Activated T-helper 17 cell treated with anti-CD3 and anti-CD28 coated beads, Interleukin-2, amount 50 U/mL, for 72 hours (primary cell): ENCODE results near the gene CCDC9. TPM values are rescaled to one million over a fixed set of nuclear protein-coding genes. Genes with fewer than 3 reads are reported as not detected.
"Not testable (repeated sequence)": the region's sequence is repeated elsewhere in the genome, so short reads cannot be mapped to it uniquely, and the experiment has no call there.

Experiments used
- ATAC-seq: fragments of 150-1000 bp; cut with Tn5 transposase; replicated peaks from 2 replicates; pipeline ENCODE4 v1.10.0; 2021; ENCODE audit warnings: mild to moderate bottlenecking, moderate library complexity
- H3K27ac Mint-ChIP-seq: one replicate; pipeline ENCODE4 v1.8.0; 2022; ENCODE audit warnings: mixed read lengths
- H3K27me3 Mint-ChIP-seq: one replicate; pipeline ENCODE4 v1.8.0; 2022; ENCODE audit warnings: mixed read lengths
- H3K36me3 Mint-ChIP-seq: one replicate; pipeline ENCODE4 v1.8.0; 2022; ENCODE audit warnings: low read depth, mild to moderate bottlenecking, mixed read lengths
- H3K4me1 Mint-ChIP-seq: one replicate; pipeline ENCODE4 v1.8.0; 2022; ENCODE audit warnings: mixed read lengths
- H3K4me3 Mint-ChIP-seq: one replicate; pipeline ENCODE4 v1.8.0; 2022; ENCODE audit warnings: mild to moderate bottlenecking, mixed read lengths
- H3K9me3 Mint-ChIP-seq: one replicate; pipeline ENCODE4 v1.8.0; 2022; ENCODE audit warnings: mixed read lengths
- total RNA-seq, 2 donors: library from RNA; stranded (reverse); gene quantifications; one replicate each; pipeline ENCODE4 v1.2.3, GENCODE V29; 2022

The CCDC9 gene
- total RNA-seq, 2 donors from 2014 or later = 38.9 to 44.6 TPM

DNA sequence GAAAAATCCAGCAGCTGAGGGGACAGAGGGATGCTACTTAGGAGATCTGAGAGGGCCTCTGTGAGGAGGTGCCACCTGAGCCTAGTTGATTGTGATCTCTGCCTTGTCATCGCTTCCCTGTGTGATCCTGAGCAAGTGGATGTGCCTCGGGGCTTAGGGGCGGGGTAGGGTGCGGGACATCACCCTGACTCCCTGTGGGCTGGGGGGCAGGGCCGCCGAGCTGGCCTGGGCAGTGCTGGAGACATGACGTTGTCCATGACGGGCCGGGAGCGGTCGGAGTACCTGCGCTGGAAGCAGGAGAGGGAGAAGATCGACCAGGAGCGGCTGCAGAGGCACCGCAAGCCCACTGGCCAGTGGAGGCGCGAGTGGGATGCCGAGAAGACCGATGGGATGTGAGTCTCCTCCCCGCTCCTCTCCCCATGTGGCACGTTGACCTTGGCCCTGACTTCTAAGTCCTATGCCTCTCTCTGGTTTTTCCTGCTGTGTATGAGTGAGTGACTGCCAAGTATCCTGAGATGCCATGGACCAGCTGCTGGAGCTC is 10.1 kb downstream of the CCDC9 start:
- Mint-ChIP-seq H3K4me3 (no peak overlapping the region), H3K9me3 (no peaks in the 10 kb centered on the region), H3K36me3 (peaks cover 82% of the 10 kb centered on the region), H3K4me1 (no peaks in the 10 kb centered on the region), H3K27ac (no peak overlapping the region), H3K27me3 (no peaks in the 10 kb centered on the region)
- ATAC-seq = no peak

DNA sequence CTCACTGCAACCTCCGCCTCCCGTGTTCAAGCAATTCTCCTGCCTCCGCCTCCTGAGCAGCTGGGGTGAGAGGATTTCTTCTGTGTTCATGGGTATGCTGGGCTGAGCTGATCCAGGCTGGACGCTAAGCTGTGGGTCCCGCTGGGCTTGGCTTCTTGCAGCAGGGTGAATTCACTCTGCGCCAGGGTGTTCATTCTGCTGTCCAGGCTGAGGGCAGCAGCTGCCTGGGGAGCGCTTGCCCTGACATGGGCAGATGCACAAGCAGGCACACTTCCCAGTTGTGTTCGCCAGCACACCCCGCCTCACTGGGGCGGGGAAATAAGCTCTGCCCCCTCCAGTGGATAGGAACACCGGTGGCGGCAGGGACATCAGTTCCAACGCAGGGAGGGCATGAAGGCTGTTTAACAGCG is 11.0 kb downstream of the CCDC9 start:
- Mint-ChIP-seq H3K4me3 (no peak overlapping the region), H3K36me3 (peaks cover 77% of the 10 kb centered on the region), H3K9me3 (no peaks in the 10 kb centered on the region), H3K27me3 (no peaks in the 10 kb centered on the region), H3K4me1 (peaks cover 4% of the 10 kb centered on the region), H3K27ac (no peak overlapping the region)
- ATAC-seq = no peak

GRCh38 chr19:47268028-47268427 is 11.7 kb downstream of the CCDC9 start:
- ATAC-seq = no peak
- H3K27me3 Mint-ChIP-seq = no peaks in the 10 kb centered on the region
- no peak overlapping the region for H3K4me3 Mint-ChIP-seq
- peaks cover 75% of the 10 kb centered on the region for H3K36me3 Mint-ChIP-seq
- H3K4me1 Mint-ChIP-seq = peaks cover 9% of the 10 kb centered on the region
- H3K27ac Mint-ChIP-seq = no peak overlapping the region
- no peaks in the 10 kb centered on the region for H3K9me3 Mint-ChIP-seq

DNA sequence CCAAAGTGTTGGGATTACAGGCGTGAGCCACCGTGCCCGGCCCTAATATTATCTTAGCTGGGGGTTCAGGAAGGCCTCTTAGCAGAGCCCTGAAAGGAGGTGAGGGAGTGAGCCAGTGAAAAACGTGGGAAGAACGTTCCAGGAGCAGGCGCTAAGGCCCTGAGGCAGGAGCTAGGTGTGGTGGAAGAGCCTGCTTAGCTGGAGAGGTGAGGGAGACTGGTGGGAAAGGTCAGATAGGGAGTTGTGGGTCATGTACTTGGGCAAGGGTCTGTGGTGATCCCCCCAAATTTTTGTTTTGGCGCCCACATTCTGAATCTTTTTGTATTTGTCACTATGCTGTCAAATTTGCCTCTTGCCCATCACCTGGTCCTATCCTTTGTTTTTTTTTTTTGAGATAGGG is 13.3 kb downstream of the CCDC9 start:
- no peak overlapping the region for H3K4me3 Mint-ChIP-seq
- peaks cover 76% of the 10 kb centered on the region for H3K36me3 Mint-ChIP-seq
- H3K27ac Mint-ChIP-seq = no peak overlapping the region
- H3K9me3 Mint-ChIP-seq = no peaks in the 10 kb centered on the region
- H3K27me3 Mint-ChIP-seq = no peaks in the 10 kb centered on the region
- no peak for ATAC-seq
- peaks cover 14% of the 10 kb centered on the region for H3K4me1 Mint-ChIP-seq

DNA sequence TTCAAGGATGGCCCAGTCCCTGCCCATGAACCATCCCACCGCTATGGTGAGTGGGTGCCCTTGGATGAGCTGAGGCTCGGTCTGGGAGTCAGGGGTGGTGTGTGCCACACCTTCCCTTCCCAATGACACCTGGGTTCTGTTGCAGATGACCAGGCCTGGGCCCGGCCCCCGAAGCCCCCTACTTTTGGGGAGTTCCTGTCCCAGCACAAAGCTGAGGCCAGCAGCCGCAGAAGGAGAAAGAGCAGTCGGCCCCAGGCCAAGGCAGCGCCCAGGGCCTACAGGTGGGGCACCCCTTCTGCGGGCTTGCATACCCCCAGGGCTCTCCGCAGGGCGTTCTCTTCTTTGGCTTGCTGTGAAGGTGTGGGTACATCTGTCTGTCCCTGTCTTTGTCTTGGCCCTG is 14.1 kb downstream of the CCDC9 start:
- ATAC-seq = no peak
- Mint-ChIP-seq H3K4me3 (no peak overlapping the region), H3K27ac (peak overlapping the region; percentile 68), H3K36me3 (peaks cover 72% of the 10 kb centered on the region), H3K27me3 (no peaks in the 10 kb centered on the region), H3K9me3 (no peaks in the 10 kb centered on the region), H3K4me1 (peaks cover 15% of the 10 kb centered on the region)

GRCh38 chr19:47271949-47272348 is 15.6 kb downstream of the CCDC9 start:
- H3K4me1 Mint-ChIP-seq = peaks cover 20% of the 10 kb centered on the region
- H3K4me3 Mint-ChIP-seq = peak overlapping the region; percentile 94
- H3K27me3 Mint-ChIP-seq = no peaks in the 10 kb centered on the region
- ATAC-seq = no peak
- H3K27ac Mint-ChIP-seq = no peak overlapping the region
- peaks cover 62% of the 10 kb centered on the region for H3K36me3 Mint-ChIP-seq
- no peaks in the 10 kb centered on the region for H3K9me3 Mint-ChIP-seq

DNA sequence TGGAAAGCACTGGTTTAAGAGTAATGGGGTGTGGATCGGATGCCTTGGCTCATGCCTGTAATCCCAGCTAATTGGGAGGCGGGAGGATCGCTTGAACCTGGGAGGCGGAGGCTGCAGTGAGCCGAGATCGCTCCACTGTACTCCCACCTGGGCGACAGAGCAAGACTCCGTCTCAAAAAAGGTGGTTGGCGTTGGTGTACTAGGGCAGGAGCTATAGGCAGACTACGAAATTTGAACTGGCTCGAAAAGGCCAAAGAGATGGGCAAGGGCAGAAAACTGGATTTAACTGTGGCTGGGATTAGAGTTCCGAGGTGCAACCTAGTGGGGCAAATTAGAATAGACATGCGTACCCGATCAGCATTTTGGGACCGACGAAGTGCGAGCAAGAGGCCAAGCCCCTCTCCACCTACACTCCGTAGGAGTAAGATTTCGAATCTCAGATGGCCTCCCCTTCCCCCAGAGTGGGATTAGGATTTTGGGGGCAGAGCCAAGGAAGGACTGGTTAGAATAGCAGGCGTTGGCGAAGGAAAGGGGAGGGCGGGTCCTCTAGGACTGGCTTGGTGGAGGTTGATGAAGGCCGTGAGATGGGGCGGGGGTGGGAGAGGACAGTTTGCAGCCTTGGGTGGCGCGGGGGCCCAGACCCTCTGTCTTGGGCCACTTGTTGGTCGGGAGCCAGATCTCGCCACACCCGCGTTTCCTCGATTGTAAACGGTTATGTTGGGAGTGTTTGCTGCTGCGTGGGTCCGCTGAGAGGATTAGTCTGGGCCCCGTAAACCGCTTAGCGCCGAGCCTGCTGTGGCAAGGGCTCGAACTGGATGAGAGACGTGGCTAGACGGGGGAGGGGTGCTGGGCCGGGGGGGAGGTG is 16.4 kb downstream of the CCDC9 start:
- peak overlapping the region; percentile 94 for H3K4me3 Mint-ChIP-seq
- ATAC-seq = no peak
- peaks cover 55% of the 10 kb centered on the region for H3K36me3 Mint-ChIP-seq
- H3K27ac Mint-ChIP-seq = peak overlapping the region; percentile 96
- H3K4me1 Mint-ChIP-seq = peaks cover 21% of the 10 kb centered on the region
- no peaks in the 10 kb centered on the region for H3K27me3 Mint-ChIP-seq
- H3K9me3 Mint-ChIP-seq = no peaks in the 10 kb centered on the region

GRCh38 chr19:47273313-47274070 is 17.2 kb downstream of the CCDC9 start:
- Mint-ChIP-seq H3K4me3 (peak overlapping the region; percentile 94), H3K4me1 (peaks cover 26% of the 10 kb centered on the region)
- ATAC-seq = peak; percentile 84

GRCh38 chr19:47274071-47274890 is 18.0 kb downstream of the CCDC9 start, which contains the start of gene INAFM1:
TSS of gene INAFM1 (plus strand) at chr19:47274885. CDS start at chr19:47274920, 35 bp downstream.
- H3K9me3 Mint-ChIP-seq = no peaks in the 10 kb centered on the region
- H3K4me1 Mint-ChIP-seq = peaks cover 26% of the 10 kb centered on the region
- H3K27me3 Mint-ChIP-seq = no peaks in the 10 kb centered on the region
- H3K4me3 Mint-ChIP-seq = peak within 1 kb of the TSS; percentile 94
- H3K36me3 Mint-ChIP-seq = peaks cover 46% of the 10 kb centered on the region
- peak; percentile 83 for ATAC-seq
- peak within 1 kb of the TSS; percentile 96 for H3K27ac Mint-ChIP-seq

More at GRCh38 chr19:47273313-47274070, 17.2 kb downstream of the CCDC9 start:
- Mint-ChIP-seq H3K36me3 (peaks cover 46% of the 10 kb centered on the region), H3K27me3 (no peaks in the 10 kb centered on the region), H3K9me3 (no peaks in the 10 kb centered on the region), H3K27ac (peak overlapping the region; percentile 96)

DNA sequence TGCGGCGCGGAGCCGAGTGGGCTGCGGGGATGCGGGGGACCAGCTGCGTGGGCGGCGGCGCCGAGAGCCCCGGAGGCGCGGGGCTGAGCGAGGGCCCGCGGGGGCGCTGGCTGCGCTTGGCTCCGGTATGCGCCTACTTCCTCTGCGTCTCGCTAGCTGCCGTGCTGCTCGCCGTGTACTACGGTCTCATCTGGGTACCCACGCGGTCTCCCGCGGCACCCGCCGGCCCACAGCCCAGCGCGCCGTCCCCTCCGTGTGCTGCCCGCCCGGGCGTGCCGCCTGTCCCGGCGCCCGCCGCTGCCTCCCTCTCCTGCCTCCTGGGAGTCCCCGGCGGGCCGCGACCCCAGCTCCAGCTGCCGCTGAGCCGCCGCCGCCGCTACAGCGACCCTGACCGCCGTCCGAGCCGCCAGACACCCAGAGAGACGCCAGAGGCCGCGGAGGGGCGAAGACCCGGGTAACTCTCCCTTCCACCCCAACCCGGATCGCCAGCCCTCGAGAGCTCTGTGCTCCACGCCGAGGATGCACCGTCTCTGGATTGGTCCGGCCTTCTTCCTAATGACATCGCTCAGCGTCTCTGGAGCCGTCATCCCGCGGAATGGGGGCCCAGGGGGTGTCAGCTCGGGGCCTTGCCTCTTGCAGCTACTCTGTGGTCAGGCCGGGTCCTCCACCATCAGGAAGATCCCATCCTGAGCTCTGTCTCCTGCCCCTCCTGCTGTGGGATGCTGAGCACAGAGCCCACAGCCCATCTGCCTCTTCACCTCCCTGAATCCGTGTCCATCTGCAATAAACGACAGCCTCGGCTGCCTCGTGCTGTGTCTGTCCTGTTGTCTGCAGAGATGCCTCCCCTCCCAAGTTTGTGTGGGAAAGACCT is 18.8 kb downstream of the CCDC9 start:
- peaks cover 46% of the 10 kb centered on the region for H3K36me3 Mint-ChIP-seq
- H3K27me3 Mint-ChIP-seq = no peaks in the 10 kb centered on the region
- peak; percentile 8 for ATAC-seq
- peak overlapping the region; percentile 56 for H3K27ac Mint-ChIP-seq
- H3K4me1 Mint-ChIP-seq = peaks cover 26% of the 10 kb centered on the region
- H3K4me3 Mint-ChIP-seq = peak overlapping the region; percentile 70
- no peaks in the 10 kb centered on the region for H3K9me3 Mint-ChIP-seq

DNA sequence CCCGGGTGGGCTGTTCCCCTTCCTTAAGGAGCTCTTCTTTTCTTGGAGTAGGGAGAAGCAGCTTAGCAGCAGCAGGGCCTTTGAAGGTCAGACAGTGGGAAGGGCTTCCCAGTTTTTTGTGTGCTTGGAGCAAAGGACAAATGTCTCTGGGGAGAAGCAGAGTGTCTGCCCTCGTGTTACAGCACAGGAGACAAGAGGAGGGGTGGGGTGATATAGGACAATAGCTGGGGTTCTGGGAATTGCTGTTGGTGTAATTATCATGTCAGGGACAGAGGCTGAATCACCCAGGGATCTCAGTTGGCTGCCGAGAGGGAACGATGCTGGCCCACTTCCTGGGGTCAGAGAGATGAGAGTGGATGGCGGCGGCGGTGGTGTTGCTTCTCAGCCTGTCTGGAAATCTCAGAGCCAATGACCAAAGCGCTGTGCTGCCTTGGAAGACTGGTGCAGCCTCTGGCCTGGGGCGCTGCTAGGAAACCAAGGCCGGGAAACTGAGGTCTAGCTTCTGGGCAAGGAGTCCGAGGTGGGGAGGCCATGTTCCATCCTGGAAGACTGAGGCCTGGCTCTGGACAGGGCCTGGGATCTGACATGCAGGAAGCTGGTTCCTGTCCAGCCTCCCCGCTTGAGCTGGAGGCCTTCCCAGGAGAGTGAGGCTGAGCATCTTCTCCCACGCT is 19.6 kb downstream of the CCDC9 start:
- no peaks in the 10 kb centered on the region for H3K27me3 Mint-ChIP-seq
- H3K4me3 Mint-ChIP-seq = peak overlapping the region; percentile 70
- H3K9me3 Mint-ChIP-seq = no peaks in the 10 kb centered on the region
- peaks cover 26% of the 10 kb centered on the region for H3K4me1 Mint-ChIP-seq
- ATAC-seq = no peak
- peaks cover 40% of the 10 kb centered on the region for H3K36me3 Mint-ChIP-seq
- peak overlapping the region; percentile 56 for H3K27ac Mint-ChIP-seq

GRCh38 chr19:47276513-47276912 is 20.2 kb downstream of the CCDC9 start:
- not testable (repeated sequence) for H3K27ac Mint-ChIP-seq
- peak overlapping the region; percentile 70 for H3K4me3 Mint-ChIP-seq

More at GRCh38 chr19:47276513-47276912, 20.2 kb downstream of the CCDC9 start:
- not testable (repeated sequence) for ATAC-seq, H3K27me3 Mint-ChIP-seq, H3K9me3 Mint-ChIP-seq
- H3K36me3 Mint-ChIP-seq = peaks cover 37% of the 10 kb centered on the region
- H3K4me1 Mint-ChIP-seq = peaks cover 26% of the 10 kb centered on the region
